ENCODE results near the gene ARHGEF11.

- TF ChIP-seq POLR2A (IDR thresholded peaks at IDR 0.05; ENCODE audit: extremely low read depth, insufficient read length) (no peak), CTCF (IDR thresholded peaks at IDR 0.05; ENCODE audit: low read depth, low read length) (no peak), MYC (IDR thresholded peaks at IDR 0.05; ENCODE audit: low read depth, low read length) (no peak), MAX (IDR thresholded peaks at IDR 0.05; ENCODE audit: low read depth, low read length) (peak; percentile 16; the same call in 1 of the 2 replicates)
Observed at GRCh38 chr1:156963621-156964020, 81.9 kb downstream of the ARHGEF11 start.

Measured in NB4 (cell line).